Measurements from ENCODE around the gene AKAP13.

AKAP13 gene

GRCh38 chr15:85767785-85768529, 387.6 kb downstream of the AKAP13 start:
- Histone ChIP-seq H3K27me3 (peaks cover 4% of the 10 kb centered on the region), H3K9me3 (no peaks in the 10 kb centered on the region), H3K4me1 (ENCODE audit: control insufficient read depth in 1 of 2, insufficient read depth in 1 of 2, low read depth in 1 of 2, low read length in 1 of 2) (no peaks in the 10 kb centered on the region), H3K4me3 (ENCODE audit: low read depth in 1 of 2, low read length in 1 of 2) (no peak overlapping the region), H3K27ac (no peak overlapping the region), H3K36me3 (no peaks in the 10 kb centered on the region)
- TF ChIP-seq CTCF (IDR thresholded peaks at IDR 0.05) = no peak

- no peak for TF ChIP-seq CTCF (IDR thresholded peaks at IDR 0.05)
- H3K4me1 ChIP-seq (ENCODE audit: control insufficient read depth in 1 of 2, insufficient read depth in 1 of 2, low read depth in 1 of 2, low read length in 1 of 2) = no peaks in the 10 kb centered on the region
- no peak overlapping the region for H3K27ac ChIP-seq
- no peaks in the 10 kb centered on the region for H3K9me3 ChIP-seq
- no peaks in the 10 kb centered on the region for H3K36me3 ChIP-seq
- H3K27me3 ChIP-seq = peaks cover 4% of the 10 kb centered on the region
- no peak overlapping the region for H3K4me3 ChIP-seq (ENCODE audit: low read depth in 1 of 2, low read length in 1 of 2)
Measured at GRCh38 chr15:85768595-85769168, 388.3 kb downstream of the AKAP13 start.

GRCh38 chr15:85769182-85769900, 388.9 kb downstream of the AKAP13 start:
- Histone ChIP-seq H3K27ac (no peak overlapping the region), H3K27me3 (peaks cover 4% of the 10 kb centered on the region), H3K4me3 (ENCODE audit: low read depth in 1 of 2, low read length in 1 of 2) (no peak overlapping the region), H3K4me1 (ENCODE audit: control insufficient read depth in 1 of 2, insufficient read depth in 1 of 2, low read depth in 1 of 2, low read length in 1 of 2) (no peaks in the 10 kb centered on the region), H3K9me3 (no peaks in the 10 kb centered on the region), H3K36me3 (no peaks in the 10 kb centered on the region)
- no peak for TF ChIP-seq CTCF (IDR thresholded peaks at IDR 0.05)

- Histone ChIP-seq H3K27me3 (peaks cover 4% of the 10 kb centered on the region), H3K27ac (no peak overlapping the region), H3K4me3 (ENCODE audit: low read depth in 1 of 2, low read length in 1 of 2) (no peak overlapping the region), H3K36me3 (no peaks in the 10 kb centered on the region), H3K9me3 (no peaks in the 10 kb centered on the region), H3K4me1 (ENCODE audit: control insufficient read depth in 1 of 2, insufficient read depth in 1 of 2, low read depth in 1 of 2, low read length in 1 of 2) (no peaks in the 10 kb centered on the region)
- no peak for TF ChIP-seq CTCF (IDR thresholded peaks at IDR 0.05)
Measured at GRCh38 chr15:85770096-85771041, 390.0 kb downstream of the AKAP13 start.

- H3K4me3 ChIP-seq (ENCODE audit: low read depth in 1 of 2, low read length in 1 of 2) = no peak overlapping the region
- no peaks in the 10 kb centered on the region for H3K9me3 ChIP-seq
- peaks cover 4% of the 10 kb centered on the region for H3K27me3 ChIP-seq
- H3K4me1 ChIP-seq (ENCODE audit: control insufficient read depth in 1 of 2, insufficient read depth in 1 of 2, low read depth in 1 of 2, low read length in 1 of 2) = no peaks in the 10 kb centered on the region
- H3K27ac ChIP-seq = no peak overlapping the region
- no peaks in the 10 kb centered on the region for H3K36me3 ChIP-seq
- TF ChIP-seq CTCF (IDR thresholded peaks at IDR 0.05) = no peak
Measured at GRCh38 chr15:85771271-85771670, 390.9 kb downstream of the AKAP13 start.
